ENCODE measurements around the gene UROS. TPM values are rescaled to one million over a fixed set of nuclear protein-coding genes. Genes with fewer than 3 reads are reported as not detected.

Gene UROS
- total RNA-seq, result 75.2 TPM
- long read RNA-seq, transcript UROS-204 (10 exons, 1,342 nt), result major isoform, 117 of 173 reads
- long read RNA-seq, partial matches to known transcripts, result 12 of 173 reads
- long read RNA-seq, other reads (novel, unspliced or antisense), result 42 of 173 reads

GRCh38 chr10:125822878-125823662 is at the start of gene UROS, which contains the start of gene BCCIP:
Gene UROS (minus strand): TSS chr10:125823258. CDS start chr10:125816499, 6,759 bp downstream.
Gene BCCIP (plus strand): TSS chr10:125823546. CDS start chr10:125823558, 12 bp downstream.
- intact Hi-C loops (cut with micrococcal nuclease), result loop anchor here (10.0 kb wide), 1 partner anchor 98 kb away; no protein-coding TSS in a partner anchor

GRCh38 chr10:125871338-125871737 is 48.3 kb upstream of the UROS start:
- intact Hi-C loops (cut with micrococcal nuclease), result no loop called here
- DNase-seq (no peak), ATAC-seq (no peak)

More at GRCh38 chr10:125822878-125823662, at the start of gene UROS, which contains the start of gene BCCIP:
- DNase-seq, result peak; percentile 96
- peak; percentile 94 for ATAC-seq

- DNase-seq, result no peak
- intact Hi-C loops (cut with micrococcal nuclease), result no loop called here
- no peak for ATAC-seq
Observed at GRCh38 chr10:125868372-125868975, 45.4 kb upstream of the UROS start.

- no peak for ATAC-seq
Observed at GRCh38 chr10:125866421-125867029, 43.5 kb upstream of the UROS start.

GRCh38 chr10:125865120-125865519 is 42.1 kb upstream of the UROS start:
- DNase-seq (no peak), ATAC-seq (no peak)
- intact Hi-C loops (cut with micrococcal nuclease), result no loop called here

More at GRCh38 chr10:125866421-125867029, 43.5 kb upstream of the UROS start:
- no peak for DNase-seq
- intact Hi-C loops (cut with micrococcal nuclease), result no loop called here

GRCh38 chr10:125859128-125859817 is 36.2 kb upstream of the UROS start:
- ATAC-seq (no peak), DNase-seq (no peak)
- intact Hi-C loops (cut with micrococcal nuclease), result no loop called here

- no peak for ATAC-seq
- DNase-seq, result no peak
- intact Hi-C loops (cut with micrococcal nuclease), result no loop called here
Observed at GRCh38 chr10:125857185-125857760, 34.2 kb upstream of the UROS start.

GRCh38 chr10:125852487-125852886 is 29.4 kb upstream of the UROS start:
- intact Hi-C loops (cut with micrococcal nuclease), result no loop called here
- ATAC-seq, result no peak
- no peak for DNase-seq

- ATAC-seq, result peak; percentile 77
- intact Hi-C loops (cut with micrococcal nuclease), result no loop called here
- DNase-seq, result no peak
Observed at GRCh38 chr10:125850766-125851731, 28.0 kb upstream of the UROS start.

GRCh38 chr10:125849448-125849847 is 26.4 kb upstream of the UROS start:
- DNase-seq, result no peak
- no peak for ATAC-seq
- intact Hi-C loops (cut with micrococcal nuclease), result no loop called here

GRCh38 chr10:125848857-125849256 is 25.8 kb upstream of the UROS start:
- no peak for DNase-seq
- ATAC-seq, result no peak
- intact Hi-C loops (cut with micrococcal nuclease), result no loop called here

- intact Hi-C loops (cut with micrococcal nuclease), result no loop called here
- DNase-seq (no peak), ATAC-seq (no peak)
Observed at GRCh38 chr10:125848371-125848770, 25.3 kb upstream of the UROS start.

- intact Hi-C loops (cut with micrococcal nuclease), result no loop called here
- DNase-seq (no peak), ATAC-seq (no peak)
Observed at GRCh38 chr10:125846894-125847293, 23.8 kb upstream of the UROS start.

GRCh38 chr10:125845617-125846016 is 22.6 kb upstream of the UROS start:
- intact Hi-C loops (cut with micrococcal nuclease), result no loop called here
- no peak for DNase-seq
- no peak for ATAC-seq

GRCh38 chr10:125844751-125845221 is 21.7 kb upstream of the UROS start:
- ATAC-seq (peak; percentile 49), DNase-seq (peak; percentile 31)
- intact Hi-C loops (cut with micrococcal nuclease), result no loop called here

- intact Hi-C loops (cut with micrococcal nuclease), result no loop called here
- ATAC-seq (no peak), DNase-seq (no peak)
Observed at GRCh38 chr10:125843603-125844329, 20.7 kb upstream of the UROS start.

GRCh38 chr10:125840955-125841354 is 17.9 kb upstream of the UROS start:
- no peak for ATAC-seq
- DNase-seq, result no peak
- intact Hi-C loops (cut with micrococcal nuclease), result no loop called here
